Effector memory CD4-positive, alpha-beta T cell (primary cell): ENCODE data around the gene GNB1.

ENCODE experiments used
- DNase-seq, 3 donors: peaks; one replicate each; pipeline ENCODE4 v3.0.0-alpha.2; 2020
- H3K27ac ChIP-seq: 2 replicates; pipeline ENCODE4 v1.7.0; 2013; ENCODE audit warnings: mild to moderate bottlenecking, low read length, moderate library complexity; ENCODE audit not compliant: insufficient read depth, poor library complexity, severe bottlenecking
- H3K27me3 ChIP-seq: replicated peaks from 2 replicates; pipeline ENCODE4 v1.7.0; 2013; ENCODE audit warnings: mild to moderate bottlenecking, low read length; ENCODE audit not compliant: insufficient read depth, control insufficient read depth, poor library complexity, severe bottlenecking
- H3K36me3 ChIP-seq: 2 replicates; pipeline ENCODE4 v1.7.0; 2013; ENCODE audit warnings: mild to moderate bottlenecking, low read length, moderate library complexity; ENCODE audit not compliant: control insufficient read depth, insufficient read depth
- H3K4me1 ChIP-seq: 2 replicates; pipeline ENCODE4 v1.7.0; 2013; ENCODE audit warnings: low read length, mild to moderate bottlenecking; ENCODE audit not compliant: control insufficient read depth, insufficient read depth, poor library complexity, severe bottlenecking
- H3K4me3 ChIP-seq: 2 replicates; pipeline ENCODE4 v1.7.0; 2013; ENCODE audit warnings: low read length, low read depth, mild to moderate bottlenecking; ENCODE audit not compliant: insufficient read depth, poor library complexity, severe bottlenecking
- H3K9me3 ChIP-seq: 2 replicates; pipeline ENCODE4 v1.7.0; 2013; ENCODE audit warnings: mild to moderate bottlenecking, low read length, moderate library complexity; ENCODE audit not compliant: control insufficient read depth

GNB1 gene

DNA sequence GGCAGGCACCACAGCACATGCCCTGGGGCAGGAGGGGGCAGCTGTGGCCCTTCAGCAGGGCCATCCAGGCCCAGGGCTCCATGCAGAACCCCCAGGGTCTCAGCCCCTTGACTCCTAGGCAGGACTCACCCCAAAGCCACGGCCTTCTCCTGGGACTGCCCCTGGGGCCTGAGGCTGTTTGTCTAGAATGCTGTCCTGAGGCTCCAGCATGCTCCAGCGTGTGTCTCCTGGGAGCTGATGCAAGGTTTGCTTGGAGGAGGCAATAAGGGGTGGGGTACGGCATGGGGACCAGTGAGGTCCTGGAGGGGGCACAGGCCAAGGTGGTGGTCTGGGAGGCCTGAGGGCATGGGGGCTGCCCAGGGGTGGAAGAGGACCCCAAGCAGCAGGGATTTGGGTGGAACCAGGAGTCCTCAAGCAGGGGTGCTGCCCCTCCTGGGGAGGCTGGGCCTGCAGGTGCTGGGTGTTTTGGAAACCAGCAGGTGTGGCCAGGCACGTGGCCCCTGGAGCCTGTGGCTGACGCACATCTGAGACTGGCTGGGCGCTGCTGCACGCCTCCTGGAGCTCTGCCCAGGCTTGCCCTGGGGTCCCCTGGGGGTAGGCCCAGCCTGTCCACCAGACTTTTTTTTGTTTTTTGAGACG, 16.3 kb upstream of the GNB1 start:
- H3K27me3 ChIP-seq, result no peaks in the 10 kb centered on the region
- no peak overlapping the region for H3K4me3 ChIP-seq
- no peaks in the 10 kb centered on the region for H3K9me3 ChIP-seq
- no peak overlapping the region for H3K27ac ChIP-seq
- H3K36me3 ChIP-seq, result no peaks in the 10 kb centered on the region
- H3K4me1 ChIP-seq, result peaks cover 9% of the 10 kb centered on the region
- DNase-seq, result no peak

DNA sequence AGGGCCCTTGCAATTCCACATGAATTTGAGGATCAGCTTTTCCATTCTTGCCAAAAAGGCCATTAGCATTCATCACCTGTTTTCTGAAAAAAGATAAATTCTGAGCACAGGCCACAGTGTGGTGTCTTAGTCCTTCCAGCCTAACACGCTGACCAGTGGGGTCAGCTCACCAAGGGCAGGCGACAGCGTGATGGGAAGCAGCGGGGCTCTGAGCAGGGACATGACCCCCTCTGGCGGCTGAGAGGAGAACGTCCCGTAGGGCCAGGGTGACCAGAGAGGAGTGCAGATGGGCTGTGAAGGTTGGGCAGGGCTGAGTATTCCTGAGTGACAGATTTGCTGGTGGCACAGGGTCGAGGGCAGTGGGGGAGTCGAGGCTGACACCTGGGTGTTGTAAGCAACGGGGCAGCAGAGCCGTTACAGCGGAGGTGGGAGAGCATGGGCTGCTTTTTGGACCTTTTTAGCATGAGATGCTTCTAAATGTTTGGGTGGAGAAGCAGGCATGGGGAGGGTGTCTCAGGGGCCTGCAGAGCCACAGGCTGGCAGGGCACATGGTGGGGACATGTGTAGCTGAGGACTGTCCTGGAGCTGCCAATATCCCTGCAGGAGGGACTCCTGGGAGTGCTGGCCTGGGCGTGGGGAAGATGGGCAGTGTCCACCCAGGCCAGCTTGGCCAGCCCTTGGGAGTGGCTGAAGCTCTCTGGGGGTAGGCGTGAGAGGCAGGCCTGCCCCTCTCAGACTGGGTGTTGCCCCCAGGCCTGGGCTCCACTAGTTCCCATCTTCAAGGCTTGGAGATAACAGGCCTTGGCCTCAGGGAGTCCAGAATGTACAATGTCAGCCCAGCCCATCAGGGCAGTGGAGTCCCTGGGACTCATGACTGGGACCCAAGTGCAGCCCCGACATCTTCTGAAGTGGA, 15.6 kb upstream of the GNB1 start:
- H3K36me3 ChIP-seq, result no peaks in the 10 kb centered on the region
- DNase-seq, result peak; percentile 31 to 49 (median 42)
- H3K4me1 ChIP-seq, result peaks cover 9% of the 10 kb centered on the region
- no peaks in the 10 kb centered on the region for H3K27me3 ChIP-seq
- H3K27ac ChIP-seq, result no peak overlapping the region
- no peaks in the 10 kb centered on the region for H3K9me3 ChIP-seq
- no peak overlapping the region for H3K4me3 ChIP-seq

DNA sequence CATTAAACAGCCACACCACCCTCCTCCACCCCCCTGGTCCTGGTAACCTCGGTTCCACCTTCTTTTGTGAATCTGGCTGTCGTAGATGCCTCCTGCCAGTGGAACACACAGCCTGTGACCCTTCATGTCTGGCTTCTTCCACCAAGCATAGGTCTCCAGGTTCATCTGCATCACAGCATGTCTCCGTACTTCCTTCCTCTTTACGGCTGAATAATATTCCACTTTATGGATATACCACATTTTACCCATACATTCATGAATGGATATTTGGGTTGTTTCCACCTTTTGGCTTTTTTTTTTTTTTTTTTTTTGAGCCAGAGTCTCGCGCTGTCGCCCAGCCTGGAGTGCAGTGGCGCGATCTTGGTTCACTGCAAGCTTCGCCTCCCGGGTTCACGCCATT, 12.3 kb upstream of the GNB1 start:
- DNase-seq, result no peak
- Histone ChIP-seq H3K27ac (no peak overlapping the region), H3K27me3 (no peaks in the 10 kb centered on the region), H3K9me3 (no peaks in the 10 kb centered on the region), H3K36me3 (no peaks in the 10 kb centered on the region), H3K4me1 (peaks cover 3% of the 10 kb centered on the region), H3K4me3 (no peak overlapping the region)

DNA sequence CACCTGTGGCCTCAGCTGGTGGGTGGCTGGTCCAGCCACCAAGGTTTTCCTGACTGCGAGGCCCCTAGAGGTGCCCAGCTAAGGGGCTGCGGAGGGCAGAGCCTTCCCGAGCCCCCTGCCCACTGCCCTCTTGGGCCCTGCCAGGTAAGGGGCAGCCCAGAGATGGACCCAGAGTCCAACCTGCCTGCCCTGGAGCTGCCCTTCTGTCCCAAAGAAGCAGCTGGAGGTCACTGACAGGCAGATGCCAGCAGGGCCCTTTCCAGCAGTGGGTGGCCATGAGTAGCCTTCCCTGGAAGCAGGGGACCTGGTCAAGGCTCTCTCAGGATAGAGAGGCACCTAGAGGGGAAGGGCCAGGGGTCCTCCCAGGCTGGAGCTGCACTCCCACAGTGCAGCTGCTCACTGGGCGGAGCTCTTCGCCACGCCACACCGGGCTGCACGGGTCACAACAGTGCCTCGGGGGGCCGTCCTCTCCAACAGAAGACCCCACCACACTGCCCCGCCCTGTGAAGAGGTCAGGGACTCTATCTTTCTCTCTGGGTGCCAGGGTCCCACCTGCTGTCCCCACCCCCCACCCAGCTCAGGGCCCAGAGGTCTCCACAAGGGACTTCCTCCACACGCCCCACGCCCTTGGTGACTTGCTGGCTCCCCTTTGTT, 10.9 kb upstream of the GNB1 start:
- Histone ChIP-seq H3K36me3 (no peaks in the 10 kb centered on the region), H3K4me1 (no peaks in the 10 kb centered on the region)

DNA sequence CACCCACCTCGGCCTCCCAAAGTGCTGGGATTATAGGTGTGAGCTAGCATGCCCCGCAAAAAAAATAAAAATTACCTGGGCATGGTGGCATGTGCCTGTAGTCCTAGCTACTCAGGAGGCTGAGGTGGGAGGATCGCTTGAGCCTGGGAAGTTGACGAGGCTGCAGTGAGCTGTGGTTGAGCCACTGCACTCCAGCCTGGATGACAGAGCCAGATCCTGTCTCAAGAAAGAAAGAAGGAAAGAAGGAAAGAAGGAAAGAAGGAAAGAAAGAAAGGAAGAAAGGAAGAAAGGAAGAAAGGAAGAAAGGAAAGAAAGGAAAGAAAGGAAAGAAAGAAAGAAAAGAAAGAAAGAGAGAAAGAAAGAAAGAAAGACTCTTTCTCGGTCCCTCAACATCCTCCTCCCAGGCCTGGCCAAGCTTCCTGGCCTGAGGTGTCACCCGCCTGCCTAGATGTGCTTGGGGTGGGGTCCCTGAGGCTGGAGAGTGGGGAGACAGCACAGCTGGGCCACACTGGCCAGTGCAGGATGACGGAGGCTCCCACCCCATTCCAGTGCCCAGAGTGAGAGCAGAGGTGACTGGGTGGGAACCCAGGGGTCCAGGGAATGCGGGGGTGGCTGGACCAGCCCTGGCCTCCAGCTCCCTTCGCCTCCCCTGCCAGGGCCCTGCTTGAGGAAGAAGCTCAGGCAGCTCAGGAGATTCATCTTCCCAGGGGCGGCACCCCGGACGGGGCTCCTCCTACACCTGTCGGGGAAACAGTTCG, 10.2 kb upstream of the GNB1 start:
- H3K27ac ChIP-seq, result no peak overlapping the region
- no peaks in the 10 kb centered on the region for H3K9me3 ChIP-seq
- H3K4me3 ChIP-seq, result no peak overlapping the region
- no peak for DNase-seq
- H3K36me3 ChIP-seq, result no peaks in the 10 kb centered on the region
- no peaks in the 10 kb centered on the region for H3K27me3 ChIP-seq
- H3K4me1 ChIP-seq, result no peaks in the 10 kb centered on the region

More for the DNA sequence above, 10.9 kb upstream of the GNB1 start:
- no peak for DNase-seq
- no peak overlapping the region for H3K4me3 ChIP-seq
- no peaks in the 10 kb centered on the region for H3K9me3 ChIP-seq
- no peak overlapping the region for H3K27ac ChIP-seq
- no peaks in the 10 kb centered on the region for H3K27me3 ChIP-seq

DNA sequence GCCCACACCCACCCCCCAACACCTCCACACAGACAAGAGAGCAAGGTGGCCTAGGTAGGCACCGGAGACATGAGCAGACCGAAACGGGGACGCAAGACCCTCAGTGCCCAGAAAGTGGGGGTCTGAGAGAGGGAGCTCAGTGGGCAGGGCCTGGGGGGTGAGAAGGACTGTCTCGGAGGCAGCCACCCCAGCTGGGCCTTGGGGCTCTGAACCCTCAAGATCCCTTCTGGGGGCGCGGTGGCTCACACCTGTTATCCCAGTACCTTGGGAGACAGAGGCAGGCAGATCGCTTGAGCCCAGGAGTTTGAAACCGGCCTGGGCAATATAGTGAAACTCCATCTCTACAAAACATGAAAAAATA, 9.1 kb upstream of the GNB1 start:
- no peak for DNase-seq
- H3K36me3 ChIP-seq, result no peaks in the 10 kb centered on the region
- no peaks in the 10 kb centered on the region for H3K27me3 ChIP-seq
- no peak overlapping the region for H3K4me3 ChIP-seq
- H3K9me3 ChIP-seq, result no peaks in the 10 kb centered on the region
- peaks cover 5% of the 10 kb centered on the region for H3K4me1 ChIP-seq
- no peak overlapping the region for H3K27ac ChIP-seq

DNA sequence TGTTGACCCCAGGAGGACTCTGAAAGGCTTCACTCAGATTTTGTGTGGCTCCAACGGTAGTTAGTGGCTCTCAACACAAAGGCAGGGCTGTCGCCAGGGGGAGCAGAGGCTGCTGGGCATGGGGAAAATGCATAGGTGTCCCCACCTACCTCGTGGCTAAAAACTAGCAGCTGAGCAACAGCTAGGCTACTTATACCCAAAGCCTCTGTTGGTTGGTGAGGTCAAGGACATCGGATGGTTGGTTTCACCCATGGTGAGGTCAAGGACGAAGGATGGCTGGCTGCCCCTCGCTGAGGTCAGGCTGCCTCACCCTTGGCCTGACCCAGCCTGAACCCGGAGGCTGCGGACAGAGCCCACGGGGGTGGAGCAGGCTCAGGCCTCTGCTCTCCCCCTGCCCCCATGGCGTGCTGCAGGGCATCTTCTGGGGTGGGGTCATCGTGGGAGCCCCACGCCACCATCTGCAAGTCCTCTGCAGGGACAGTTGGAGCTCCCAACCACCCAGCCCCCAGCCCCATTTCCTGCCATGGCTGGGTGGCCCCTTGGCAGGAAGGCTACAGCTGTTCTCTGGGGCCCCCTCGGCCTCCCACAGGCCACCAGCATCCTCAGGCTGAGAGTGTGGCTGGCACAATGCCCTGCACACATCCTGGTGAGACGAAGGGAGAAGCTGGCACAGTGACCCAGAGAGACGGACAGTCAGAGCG, 8.5 kb upstream of the GNB1 start:
- peaks cover 10% of the 10 kb centered on the region for H3K4me1 ChIP-seq
- DNase-seq, result no peak
- H3K9me3 ChIP-seq, result no peaks in the 10 kb centered on the region
- no peaks in the 10 kb centered on the region for H3K27me3 ChIP-seq
- no peak overlapping the region for H3K4me3 ChIP-seq
- H3K36me3 ChIP-seq, result no peaks in the 10 kb centered on the region
- H3K27ac ChIP-seq, result no peak overlapping the region

DNA sequence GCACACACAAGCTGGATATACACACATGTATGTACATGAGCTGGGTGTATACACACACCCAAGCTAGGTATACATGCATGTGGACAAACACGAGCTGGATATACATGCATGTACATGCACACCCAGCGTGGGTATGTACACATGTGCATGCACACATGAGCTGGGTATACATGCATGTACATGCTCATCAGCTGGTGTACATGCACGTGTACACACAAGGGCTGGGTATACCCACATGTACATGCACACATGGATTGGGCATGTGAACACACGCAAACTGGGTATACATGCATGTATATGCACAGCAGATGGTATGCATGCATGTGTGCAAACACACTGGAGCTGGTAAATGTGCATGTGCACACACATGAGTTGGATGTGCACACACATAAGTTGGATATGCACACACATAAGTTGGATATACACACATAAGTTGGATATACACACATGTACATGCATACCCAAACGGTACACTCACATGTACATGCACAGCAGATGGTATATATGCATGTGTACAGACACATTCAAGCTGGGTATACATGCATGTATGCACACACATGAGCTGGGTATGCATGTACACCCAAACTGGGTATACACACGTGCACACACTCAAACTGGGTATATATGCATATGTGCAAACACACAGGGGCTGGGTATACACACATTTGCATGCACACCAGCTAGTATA, 7.5 kb upstream of the GNB1 start:
- H3K36me3 ChIP-seq, result no peaks in the 10 kb centered on the region
- no peak overlapping the region for H3K4me3 ChIP-seq
- H3K4me1 ChIP-seq, result peaks cover 12% of the 10 kb centered on the region
- no peaks in the 10 kb centered on the region for H3K27me3 ChIP-seq
- no peak overlapping the region for H3K27ac ChIP-seq
- H3K9me3 ChIP-seq, result no peaks in the 10 kb centered on the region
- no peak for DNase-seq
